Heart left ventricle (tissue), 13 donors: ENCODE results near the gene UGT1A6.

ENCODE experiments used
- CTCF ChIP-seq, 12 donors: fragments of 200-600 bp; sonication (generic) in 4 of 12; IDR thresholded peaks; one replicate each; pipeline versions ENCODE4 v1.5.0 to v1.8.0; 2018 to 2022; ENCODE audit warnings: antibody characterized with exemption in 12 of 12, mild to moderate bottlenecking in 5 of 12
- POLR2A ChIP-seq, 2 donors: fragments of 450-650 bp; IDR thresholded peaks; one replicate each; pipeline ENCODE4 v1.6.1; 2017; ENCODE audit warnings: antibody characterized with exemption in 2 of 2, mild to moderate bottlenecking in 2 of 2, moderate library complexity in 2 of 2
- donor health status: ischemic (EF 13 %, LVEDD 7.1; RV severe dilation, severe dysfunction).
- donor health status: DM: no; HTN: yes; CAD: no.
- donor health status: DM: no; HTN: no; CAD: no.
- donor health status: ischemic (EF 25% LVEDD 6.9; RV normal size, moderate dysfunction).
- donor health status: ischemic (EF 25% LVEDD 5.7; RV mildly dilated, moderate dysfunction).
- donor health status: ischemic (EF 35%, LVEDD 5.7; RV mildly dilated, moderate dysfunction).
- donor health status: nonischemic (EF 11% LVEDD 7.7; RV severe dilation, severe dysfunction).
- donor health status: DM: yes; HTN: yes; CAD: no.
- donor health status: PGD.
- donor health status: ischemic (EF 29% LVEDD 5.4; RV normal size, mild dysfunction).
- donor health status: nonischemic (EF 23%, LVEDD 6.1; RV moderate dilation, normal function).

- TF ChIP-seq CTCF (IDR thresholded peaks at IDR 0.05) (no peak), POLR2A (IDR thresholded peaks at IDR 0.05) (no peak)
Observed at GRCh38 chr2:233807966-233808935, 115.6 kb downstream of the UGT1A6 start.
